ENCODE data around the gene CLCN7.

Gene CLCN7

DNA sequence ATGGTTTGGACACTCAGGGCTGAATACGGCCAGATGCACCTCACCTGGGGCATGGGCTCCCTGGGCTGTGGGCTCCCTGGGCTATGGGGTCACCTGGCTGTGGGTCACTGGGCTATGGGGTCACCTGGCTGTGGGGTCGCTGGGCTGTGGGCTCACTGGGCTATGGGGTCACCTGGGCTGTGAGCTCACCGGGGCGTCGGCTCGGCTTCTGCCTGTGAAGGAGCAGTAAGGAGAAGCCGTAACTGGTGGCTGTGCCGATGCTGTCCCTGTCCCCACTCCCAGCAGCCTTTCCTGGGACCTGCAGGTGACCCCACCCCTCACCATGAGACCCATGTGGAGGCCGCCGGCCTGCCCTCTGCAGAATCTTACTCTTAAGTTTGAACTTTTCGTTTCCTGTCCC, 45.8 kb downstream of the CLCN7 start:
- H3K27me3 ChIP-seq (replicated peaks; ENCODE audit: control insufficient read depth, insufficient read depth, low read length) = no peaks in the 10 kb centered on the region; the same call in 1 of the 2 replicates
- H3K4me3 ChIP-seq (replicated peaks; ENCODE audit: low read depth, low read length) = no peak overlapping the region
- DNase-seq (ENCODE audit: extremely low read depth, insufficient read length) = no peak
- no peaks in the 10 kb centered on the region for H3K36me3 ChIP-seq (ENCODE audit: control insufficient read depth, insufficient read depth, low read length)
- no peak for TF ChIP-seq CTCF (IDR thresholded peaks at IDR 0.05; ENCODE audit: insufficient read depth, low read length, poor library complexity, severe bottlenecking)

- Histone ChIP-seq H3K27me3 (replicated peaks; ENCODE audit: control insufficient read depth, insufficient read depth, low read length) (no peaks in the 10 kb centered on the region; the same call in 1 of the 2 replicates), H3K4me3 (replicated peaks; ENCODE audit: low read depth, low read length) (no peak overlapping the region), H3K36me3 (ENCODE audit: control insufficient read depth, insufficient read depth, low read length) (no peaks in the 10 kb centered on the region)
- peak; percentile 50 for DNase-seq (ENCODE audit: extremely low read depth, insufficient read length)
- peak; percentile 3 for TF ChIP-seq CTCF (IDR thresholded peaks at IDR 0.05; ENCODE audit: insufficient read depth, low read length, poor library complexity, severe bottlenecking)
Observed at GRCh38 chr16:1428511-1428910, 46.3 kb downstream of the CLCN7 start.

- Histone ChIP-seq H3K27me3 (replicated peaks; ENCODE audit: control insufficient read depth, insufficient read depth, low read length) (no peaks in the 10 kb centered on the region; the same call in 1 of the 2 replicates), H3K36me3 (ENCODE audit: control insufficient read depth, insufficient read depth, low read length) (no peaks in the 10 kb centered on the region), H3K4me3 (replicated peaks; ENCODE audit: low read depth, low read length) (no peak overlapping the region)
- DNase-seq (ENCODE audit: extremely low read depth, insufficient read length) = no peak
- no peak for TF ChIP-seq CTCF (IDR thresholded peaks at IDR 0.05; ENCODE audit: insufficient read depth, low read length, poor library complexity, severe bottlenecking)
Observed at GRCh38 chr16:1427473-1428461, 47.1 kb downstream of the CLCN7 start.

- no peak for DNase-seq (ENCODE audit: extremely low read depth, insufficient read length)
- TF ChIP-seq CTCF (IDR thresholded peaks at IDR 0.05; ENCODE audit: insufficient read depth, low read length, poor library complexity, severe bottlenecking) = no peak
- Histone ChIP-seq H3K27me3 (replicated peaks; ENCODE audit: control insufficient read depth, insufficient read depth, low read length) (no peaks in the 10 kb centered on the region; the same call in 1 of the 2 replicates), H3K4me3 (replicated peaks; ENCODE audit: low read depth, low read length) (no peak overlapping the region), H3K36me3 (ENCODE audit: control insufficient read depth, insufficient read depth, low read length) (no peaks in the 10 kb centered on the region)
Observed at GRCh38 chr16:1426734-1427471, 47.9 kb downstream of the CLCN7 start.

- Histone ChIP-seq H3K4me3 (replicated peaks; ENCODE audit: low read depth, low read length) (no peak overlapping the region), H3K36me3 (ENCODE audit: control insufficient read depth, insufficient read depth, low read length) (no peaks in the 10 kb centered on the region), H3K27me3 (replicated peaks; ENCODE audit: control insufficient read depth, insufficient read depth, low read length) (no peaks in the 10 kb centered on the region)
- no peak for DNase-seq (ENCODE audit: extremely low read depth, insufficient read length)
- no peak for TF ChIP-seq CTCF (IDR thresholded peaks at IDR 0.05; ENCODE audit: insufficient read depth, low read length, poor library complexity, severe bottlenecking)
Observed at GRCh38 chr16:1425616-1426370, 49.0 kb downstream of the CLCN7 start.
